Neural cell (in vitro differentiated cells): ENCODE data around the gene PSENEN.

Experiments used
- CTCF ChIP-seq: fragments of 450-650 bp; IDR thresholded peaks from 2 replicates; pipeline ENCODE4 v1.5.1; 2014; ENCODE audit warnings: antibody characterized with exemption, mild to moderate bottlenecking, moderate library complexity; ENCODE audit not compliant: poor library complexity, severe bottlenecking
- EP300 ChIP-seq: fragments of 450-650 bp; conservative IDR thresholded peaks from 2 replicates; pipeline ENCODE4 v1.6.1; 2014; ENCODE audit warnings: antibody characterized with exemption, mild to moderate bottlenecking, moderate library complexity; ENCODE audit not compliant: poor library complexity, severe bottlenecking
- EZH2 ChIP-seq: fragments of 200-600, 300-800 bp; shearing (Covaris generic), sonication (generic); IDR thresholded peaks from 2 replicates; pipeline ENCODE4 v1.6.1; 2014; ENCODE audit warnings: antibody characterized with exemption, low read length, borderline replicate concordance, mild to moderate bottlenecking; ENCODE audit not compliant: insufficient read depth, poor library complexity, severe bottlenecking
- MXI1 ChIP-seq: fragments of 450-650 bp; conservative IDR thresholded peaks from 2 replicates; pipeline ENCODE4 v1.6.1; 2014; ENCODE audit warnings: antibody characterized with exemption, mild to moderate bottlenecking; ENCODE audit not compliant: poor library complexity, severe bottlenecking
- POLR2AphosphoS5 ChIP-seq: IDR thresholded peaks from 2 replicates; pipeline ENCODE4 v1.6.1; 2012
- RAD21 ChIP-seq: fragments of 450-650 bp; conservative IDR thresholded peaks from 2 replicates; pipeline ENCODE4 v1.6.1; 2014; ENCODE audit warnings: antibody characterized with exemption, mild to moderate bottlenecking, moderate library complexity
- REST ChIP-seq: IDR thresholded peaks from 2 replicates; pipeline ENCODE4 v1.6.1; 2012; ENCODE audit warnings: borderline replicate concordance
- TAF1 ChIP-seq: IDR thresholded peaks from 2 replicates; pipeline ENCODE4 v1.6.1; 2012; ENCODE audit warnings: low read depth

GRCh38 chr19:35751839-35752745, 6.6 kb downstream of the PSENEN start:
- TF ChIP-seq CTCF, result no peak
- no peak for TF ChIP-seq EZH2
- TF ChIP-seq REST, result no peak
- no peak for TF ChIP-seq TAF1
- TF ChIP-seq EP300, result no peak
- no peak for TF ChIP-seq POLR2AphosphoS5
- no peak for TF ChIP-seq RAD21
- no peak for TF ChIP-seq MXI1
